ENCODE data around the gene ZBTB46.

DNA sequence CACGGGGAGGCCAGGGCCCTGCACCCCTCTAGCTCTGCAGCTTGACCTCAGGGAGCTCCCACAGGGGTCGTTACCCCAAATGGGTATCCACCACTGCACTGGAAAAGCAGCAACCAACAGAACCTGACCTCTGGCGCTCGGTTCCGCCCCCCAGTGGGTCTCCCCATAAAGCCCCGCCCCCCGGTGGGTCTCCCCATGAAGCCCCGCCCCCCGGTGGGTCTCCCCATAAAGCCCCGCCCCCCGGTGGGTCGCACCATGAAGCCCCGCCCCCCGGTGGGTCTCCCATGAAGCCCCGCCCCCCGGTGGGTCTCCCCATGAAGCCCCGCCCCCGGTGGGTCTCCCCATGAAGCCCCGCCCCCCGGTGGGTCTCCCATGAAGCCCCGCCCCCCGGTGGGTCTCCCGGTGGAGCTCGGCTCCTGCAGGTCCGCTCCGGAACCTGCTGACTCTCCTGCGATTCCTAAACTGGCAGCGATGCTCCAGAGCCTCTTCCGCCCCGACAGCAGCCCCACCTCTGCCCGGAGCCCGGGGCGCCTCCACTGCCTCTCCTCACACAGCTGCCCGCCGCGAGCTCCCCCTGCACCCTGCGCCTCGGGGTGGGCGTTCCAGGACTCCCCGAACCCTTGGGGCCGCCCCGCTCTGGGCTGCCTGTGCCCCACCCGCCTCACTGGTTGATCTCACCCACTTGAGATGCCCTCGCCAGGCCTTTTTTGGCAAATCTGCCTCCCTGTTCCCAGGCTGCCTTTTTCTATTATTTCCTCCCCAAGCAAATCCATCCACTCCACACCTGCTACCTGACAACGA, 79.4 kb downstream of the ZBTB46 start:
- TF ChIP-seq CTCF (IDR thresholded peaks at IDR 0.05) (no peak), POLR2A (IDR thresholded peaks at IDR 0.05) (no peak)
